OCI-LY1 (cell line): ENCODE measurements around the gene PLEKHH2.

ENCODE experiments used
- H2AFZ ChIP-seq: fragments of 200-600 bp; sonication (generic), shearing (Covaris generic); 2 replicates; pipeline ENCODE4 v1.6.0; 2014; ENCODE audit warnings: antibody characterized with exemption, mild to moderate bottlenecking, low read length
- H3F3A ChIP-seq: fragments of 200-600 bp; sonication (generic), shearing (Covaris generic); 2 replicates; pipeline ENCODE4 v1.6.0; 2014; ENCODE audit warnings: mild to moderate bottlenecking, antibody characterized with exemption, low read length, moderate library complexity; ENCODE audit not compliant: insufficient read depth
- H3K27ac ChIP-seq: fragments of 200-600 bp; sonication (generic); 2 replicates; pipeline ENCODE4 v1.5.1; 2014; ENCODE audit warnings: low read length, mixed run types, mild to moderate bottlenecking, low read depth; ENCODE audit not compliant: poor library complexity, severe bottlenecking
- H3K27me3 ChIP-seq: fragments of 200-600 bp; sonication (generic); 2 replicates; pipeline ENCODE4 v1.6.0; 2014; ENCODE audit warnings: antibody characterized with exemption, mild to moderate bottlenecking, low read length, moderate library complexity; ENCODE audit not compliant: insufficient read depth
- H3K36me3 ChIP-seq: fragments of 200-600 bp; sonication (generic); 2 replicates; pipeline ENCODE4 v1.6.1; 2014; ENCODE audit warnings: mild to moderate bottlenecking, antibody characterized with exemption, low read length, moderate library complexity, mixed read lengths; ENCODE audit not compliant: insufficient read depth
- H3K4me1 ChIP-seq: fragments of 200-600 bp; sonication (generic); 2 replicates; pipeline ENCODE4 v1.5.1; 2014; ENCODE audit warnings: mild to moderate bottlenecking, low read length, moderate library complexity; ENCODE audit not compliant: insufficient read depth, severe bottlenecking
- H3K4me2 ChIP-seq: fragments of 200-600 bp; sonication (generic), shearing (Covaris generic); 2 replicates; pipeline ENCODE4 v1.6.1; 2014; ENCODE audit warnings: low read length
- H3K4me3 ChIP-seq: fragments of 200-600 bp; sonication (generic); 2 replicates; pipeline ENCODE4 v1.5.1; 2014; ENCODE audit warnings: low read length, low read depth, mild to moderate bottlenecking, mixed read lengths; ENCODE audit not compliant: poor library complexity, severe bottlenecking
- H3K79me2 ChIP-seq: fragments of 200-600 bp; shearing (Covaris generic); 2 replicates; pipeline ENCODE4 v1.6.1; 2016; ENCODE audit warnings: mixed run types, low read length, mixed read lengths; ENCODE audit not compliant: insufficient read depth
- H3K9ac ChIP-seq: fragments of 200-600 bp; sonication (generic), shearing (Covaris generic); 2 replicates; pipeline ENCODE4 v1.6.1; 2014; ENCODE audit warnings: mild to moderate bottlenecking, low read length, mixed read lengths
- H3K9me2 ChIP-seq: fragments of 200-600 bp; sonication (generic), shearing (Covaris generic); 2 replicates; pipeline ENCODE4 v1.6.1; 2014; ENCODE audit warnings: low read depth, mild to moderate bottlenecking, low read length, mixed read lengths
- H3K9me3 ChIP-seq: fragments of 200-600 bp; shearing (Covaris generic); 2 replicates; pipeline ENCODE4 v1.6.1; 2014; ENCODE audit warnings: low read length, mixed read lengths
- H4K20me1 ChIP-seq: fragments of 200-600 bp; sonication (generic), shearing (Covaris generic); 2 replicates; pipeline ENCODE4 v1.6.0; 2016; ENCODE audit warnings: mild to moderate bottlenecking, low read length; ENCODE audit not compliant: insufficient read depth
- EZH2 ChIP-seq: fragments of 200-600 bp; sonication (generic), shearing (Covaris generic); IDR thresholded peaks from 2 replicates; pipeline ENCODE4 v1.8.0; 2017; ENCODE audit warnings: borderline replicate concordance, mixed run types, mild to moderate bottlenecking, antibody characterized with exemption, low read length, moderate library complexity, mixed read lengths
- TF ChIP-seq, protein P1 (sequence below): fragments of 200-600 bp; sonication (generic), shearing (Covaris generic); IDR thresholded peaks from 2 replicates; pipeline ENCODE4 v1.5.1; 2017; ENCODE audit warnings: mild to moderate bottlenecking, antibody characterized with exemption, low read length, moderate library complexity, mixed read lengths

The PLEKHH2 gene

DNA sequence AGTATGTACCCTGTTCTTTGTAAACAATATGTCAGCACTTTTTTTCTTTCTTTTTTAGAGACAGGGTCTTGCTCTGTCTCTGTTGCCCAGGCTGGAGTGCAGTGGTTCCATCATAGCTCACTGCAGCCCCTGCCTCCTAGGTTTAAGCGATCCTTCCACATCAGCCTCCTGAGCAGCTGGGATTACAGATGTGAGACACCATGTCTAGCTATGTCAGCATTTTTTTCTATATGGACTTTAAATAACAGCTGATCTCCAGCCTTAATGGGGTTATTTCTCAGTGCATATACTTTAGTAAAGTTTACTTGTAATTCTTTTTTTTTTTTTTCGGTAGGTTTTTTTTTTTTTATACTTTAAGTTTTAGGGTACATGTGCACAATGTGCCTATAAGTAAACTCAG is 174.9 kb downstream of the PLEKHH2 start:
- H2AFZ ChIP-seq = no peak overlapping the region
- no peaks in the 10 kb centered on the region for H3K79me2 ChIP-seq
- TF ChIP-seq, protein P1, sequence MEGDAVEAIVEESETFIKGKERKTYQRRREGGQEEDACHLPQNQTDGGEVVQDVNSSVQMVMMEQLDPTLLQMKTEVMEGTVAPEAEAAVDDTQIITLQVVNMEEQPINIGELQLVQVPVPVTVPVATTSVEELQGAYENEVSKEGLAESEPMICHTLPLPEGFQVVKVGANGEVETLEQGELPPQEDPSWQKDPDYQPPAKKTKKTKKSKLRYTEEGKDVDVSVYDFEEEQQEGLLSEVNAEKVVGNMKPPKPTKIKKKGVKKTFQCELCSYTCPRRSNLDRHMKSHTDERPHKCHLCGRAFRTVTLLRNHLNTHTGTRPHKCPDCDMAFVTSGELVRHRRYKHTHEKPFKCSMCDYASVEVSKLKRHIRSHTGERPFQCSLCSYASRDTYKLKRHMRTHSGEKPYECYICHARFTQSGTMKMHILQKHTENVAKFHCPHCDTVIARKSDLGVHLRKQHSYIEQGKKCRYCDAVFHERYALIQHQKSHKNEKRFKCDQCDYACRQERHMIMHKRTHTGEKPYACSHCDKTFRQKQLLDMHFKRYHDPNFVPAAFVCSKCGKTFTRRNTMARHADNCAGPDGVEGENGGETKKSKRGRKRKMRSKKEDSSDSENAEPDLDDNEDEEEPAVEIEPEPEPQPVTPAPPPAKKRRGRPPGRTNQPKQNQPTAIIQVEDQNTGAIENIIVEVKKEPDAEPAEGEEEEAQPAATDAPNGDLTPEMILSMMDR = no peak
- TF ChIP-seq EZH2 = no peak
- H4K20me1 ChIP-seq = no peaks in the 10 kb centered on the region
- H3K36me3 ChIP-seq = no peaks in the 10 kb centered on the region
- no peaks in the 10 kb centered on the region for H3K27me3 ChIP-seq
- no peaks in the 10 kb centered on the region for H3K9me2 ChIP-seq
- no peaks in the 10 kb centered on the region for H3F3A ChIP-seq
- no peak overlapping the region for H3K9ac ChIP-seq
- H3K4me3 ChIP-seq = no peak overlapping the region
- no peak overlapping the region for H3K4me2 ChIP-seq
- H3K27ac ChIP-seq = no peak overlapping the region
- no peaks in the 10 kb centered on the region for H3K9me3 ChIP-seq
- H3K4me1 ChIP-seq = no peaks in the 10 kb centered on the region

DNA sequence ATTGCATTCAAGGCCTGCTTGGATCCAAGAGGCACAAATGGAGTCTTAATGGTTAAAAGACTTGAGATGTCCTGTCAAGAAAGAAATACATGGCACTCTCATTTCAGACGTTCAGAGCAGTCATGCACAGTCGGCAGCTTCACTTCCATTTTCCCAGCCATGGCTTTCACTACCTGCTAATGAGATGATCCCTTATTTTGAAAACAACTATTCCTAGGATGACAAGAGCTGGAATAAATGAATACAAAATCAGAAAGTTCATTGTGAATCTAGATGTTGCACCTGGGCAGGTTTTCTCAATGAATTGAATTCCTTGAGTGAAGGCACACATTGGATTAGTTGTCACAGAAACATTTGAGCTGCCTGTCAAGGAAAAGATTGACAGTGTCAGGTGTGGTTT is 175.9 kb downstream of the PLEKHH2 start:
- Histone ChIP-seq H4K20me1 (no peaks in the 10 kb centered on the region), H3K4me1 (no peaks in the 10 kb centered on the region), H3K27me3 (no peaks in the 10 kb centered on the region), H3K9ac (no peak overlapping the region), H3K9me2 (no peaks in the 10 kb centered on the region), H3F3A (no peaks in the 10 kb centered on the region), H2AFZ (no peak overlapping the region), H3K36me3 (no peaks in the 10 kb centered on the region), H3K9me3 (no peaks in the 10 kb centered on the region), H3K79me2 (no peaks in the 10 kb centered on the region), H3K4me3 (no peak overlapping the region), H3K4me2 (no peak overlapping the region), H3K27ac (no peak overlapping the region)
- TF ChIP-seq, protein P1 = no peak
- TF ChIP-seq EZH2 = no peak

DNA sequence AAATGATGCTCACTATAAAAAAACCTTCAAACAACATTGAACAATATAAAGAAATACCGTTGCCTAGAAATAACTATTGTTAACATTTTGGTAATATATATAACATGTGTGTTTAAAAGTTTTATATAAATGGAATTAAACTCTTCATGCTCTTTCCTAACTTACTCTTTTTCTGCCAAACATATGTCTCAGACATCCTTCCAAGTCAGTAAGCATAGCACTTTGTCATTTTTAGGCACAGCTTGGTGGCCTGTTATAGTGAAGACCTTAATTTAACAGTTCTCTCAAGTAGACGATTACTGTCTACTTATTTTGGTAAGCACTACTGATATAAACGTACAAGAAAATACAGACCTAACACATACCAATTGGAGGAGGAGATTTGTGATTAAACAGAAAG is 177.7 kb downstream of the PLEKHH2 start:
- H3F3A ChIP-seq = no peaks in the 10 kb centered on the region
- TF ChIP-seq, protein P1 = no peak
- TF ChIP-seq EZH2 = no peak
- no peaks in the 10 kb centered on the region for H4K20me1 ChIP-seq
- no peaks in the 10 kb centered on the region for H3K27me3 ChIP-seq
- H3K4me2 ChIP-seq = no peak overlapping the region
- H3K9me3 ChIP-seq = no peaks in the 10 kb centered on the region
- H3K9me2 ChIP-seq = no peaks in the 10 kb centered on the region
- H3K4me3 ChIP-seq = no peak overlapping the region
- no peak overlapping the region for H3K9ac ChIP-seq
- H3K27ac ChIP-seq = no peak overlapping the region
- H3K36me3 ChIP-seq = no peaks in the 10 kb centered on the region
- no peaks in the 10 kb centered on the region for H3K79me2 ChIP-seq
- no peak overlapping the region for H2AFZ ChIP-seq
- H3K4me1 ChIP-seq = no peaks in the 10 kb centered on the region
